DMS153 (cell line): Measurements from ENCODE around the gene TMEM259.
A peak's percentile ranks its signal among the peaks of the same experiment; 100 is the strongest.

Source experiments
- DNase-seq: peaks from one replicate; lab custom pipeline; 2025; lab: John Stamatoyannopoulos, UW

The TMEM259 gene

DNA sequence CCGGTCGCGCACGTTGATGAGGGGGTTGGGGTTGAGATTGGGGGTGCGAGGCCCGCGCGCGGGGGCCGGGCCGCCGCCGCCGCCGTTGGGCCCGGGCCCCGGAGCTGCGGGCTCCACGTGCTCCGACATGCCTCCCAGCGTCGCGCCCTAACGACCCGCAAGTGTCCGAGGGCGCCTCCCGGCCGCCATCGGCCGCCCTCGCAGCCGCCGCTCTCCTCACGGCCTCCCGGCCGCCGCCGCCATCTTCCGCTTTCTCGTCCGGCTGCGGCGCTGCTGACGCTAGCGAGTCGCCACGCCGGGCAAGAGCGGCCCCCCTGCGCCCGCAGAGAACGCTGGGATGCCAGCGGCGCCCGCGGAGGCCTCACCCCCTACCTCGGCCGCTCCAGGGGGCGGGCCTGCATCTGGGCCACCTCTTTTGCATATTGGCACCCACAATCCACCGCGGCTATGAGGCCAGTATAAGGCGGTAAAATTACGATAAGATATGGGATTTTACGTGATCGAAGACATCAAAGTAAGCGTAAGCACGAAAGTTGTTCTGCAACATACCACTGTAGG is at the start of gene TMEM259:
Gene TMEM259, minus strand, starts transcription at position 256 of the 558 bp plus-strand sequence. Its CDS starts 127 bp downstream, at position 129.
- DNase-seq, result peak; percentile 77

DNA sequence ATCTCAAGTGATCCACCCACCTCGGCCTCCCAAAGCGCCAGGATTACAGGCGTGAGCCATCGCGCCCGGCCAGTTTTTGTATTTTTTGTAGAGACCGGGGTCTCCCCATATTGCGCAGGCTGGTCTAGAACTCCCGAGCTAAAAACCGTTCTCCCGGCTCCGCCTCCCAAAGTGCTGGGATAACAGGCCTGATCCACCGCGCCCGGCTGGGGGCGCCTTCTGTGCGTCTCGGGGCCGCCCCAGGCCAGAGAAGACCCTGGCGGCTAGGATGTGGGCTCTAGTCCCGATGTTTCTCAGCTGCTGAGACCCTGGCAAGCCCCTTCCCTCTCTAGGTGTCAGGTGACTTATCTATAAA is 49.6 kb upstream of the TMEM259 start:
- DNase-seq, result no peak

DNA sequence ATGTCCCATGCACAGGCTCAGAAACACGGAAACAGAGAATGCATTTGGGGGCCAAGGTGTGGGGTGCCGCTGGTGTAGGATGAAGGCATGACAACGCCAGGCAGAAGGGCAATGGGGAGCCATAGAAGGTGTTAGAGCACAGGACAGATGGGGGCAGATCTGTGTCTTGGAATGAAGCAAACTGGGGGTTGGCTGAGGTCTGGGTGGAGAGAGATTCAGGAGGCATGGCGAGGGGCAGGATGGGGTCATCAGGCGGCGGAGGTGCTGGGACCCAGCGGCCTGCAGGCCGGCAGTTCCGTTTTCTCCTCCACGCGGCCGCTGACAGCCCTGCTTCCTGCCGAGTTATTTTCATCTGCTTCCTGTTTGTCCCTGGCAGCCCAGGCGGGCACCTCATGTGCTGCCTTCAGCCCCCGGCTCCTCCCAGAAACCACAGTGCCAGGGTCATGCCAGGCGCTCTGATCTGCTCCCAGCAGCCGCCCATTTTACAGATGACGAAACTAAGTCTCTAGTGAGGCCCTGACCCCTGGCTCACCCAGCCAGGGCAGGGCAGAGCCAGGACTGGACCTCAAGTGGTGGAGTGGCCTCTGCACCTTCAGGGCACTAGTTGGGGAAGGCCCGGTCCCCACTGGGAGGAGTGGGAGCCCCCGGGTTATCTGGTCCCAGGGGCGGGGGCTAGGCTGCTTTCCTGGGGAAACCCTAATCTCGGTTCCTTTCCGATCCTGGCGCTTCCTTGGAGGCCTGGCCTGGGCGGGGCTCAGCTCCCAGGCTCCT is 48.3 kb upstream of the TMEM259 start:
- DNase-seq, result no peak

DNA sequence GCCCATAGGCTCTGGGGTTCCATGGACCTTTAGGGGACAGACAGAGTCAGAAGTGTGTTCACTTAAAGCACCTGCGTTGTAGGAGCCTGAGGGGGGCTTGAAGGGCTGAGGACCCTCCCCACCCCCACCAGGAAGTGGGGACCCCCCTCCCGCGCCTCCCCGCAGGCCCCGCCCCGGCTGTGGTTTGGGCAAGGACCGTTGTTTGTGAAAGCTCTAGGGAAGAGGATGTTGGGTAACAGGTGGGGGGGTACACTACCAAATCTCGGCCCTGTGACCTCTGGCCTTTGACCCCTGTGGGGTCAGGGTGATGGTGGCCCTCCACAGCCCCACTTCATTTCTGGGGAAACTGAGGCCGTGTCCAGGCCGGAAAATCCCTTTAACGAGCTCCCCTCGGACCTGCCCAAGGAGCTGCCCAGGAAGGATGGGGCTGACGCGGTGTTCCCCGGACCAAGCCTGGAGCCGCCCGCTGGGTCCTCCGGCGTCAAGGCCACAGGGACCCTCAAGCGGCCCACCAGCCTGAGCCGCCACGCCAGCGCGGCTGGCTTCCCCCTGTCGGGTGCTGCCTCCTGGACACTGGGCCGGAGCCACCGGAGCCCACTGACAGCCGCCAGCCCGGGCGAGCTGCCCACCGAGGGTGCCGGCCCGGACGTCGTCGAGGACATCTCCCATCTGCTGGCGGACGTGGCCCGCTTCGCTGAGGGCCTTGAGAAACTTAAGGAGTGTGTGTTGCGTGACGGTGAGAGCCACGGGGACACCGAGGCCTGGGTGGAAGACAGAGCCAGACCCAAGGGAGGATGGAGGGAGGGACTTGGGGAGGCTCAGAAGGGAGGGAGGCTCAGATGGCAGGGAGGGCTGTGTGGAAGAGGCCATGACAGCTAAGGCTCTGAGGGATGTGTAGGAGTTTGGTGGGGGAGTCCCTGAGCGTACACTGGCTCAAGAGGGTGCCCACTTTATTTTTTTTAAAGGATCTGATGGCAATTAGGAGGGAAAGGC is 47.4 kb upstream of the TMEM259 start:
- no peak for DNase-seq

DNA sequence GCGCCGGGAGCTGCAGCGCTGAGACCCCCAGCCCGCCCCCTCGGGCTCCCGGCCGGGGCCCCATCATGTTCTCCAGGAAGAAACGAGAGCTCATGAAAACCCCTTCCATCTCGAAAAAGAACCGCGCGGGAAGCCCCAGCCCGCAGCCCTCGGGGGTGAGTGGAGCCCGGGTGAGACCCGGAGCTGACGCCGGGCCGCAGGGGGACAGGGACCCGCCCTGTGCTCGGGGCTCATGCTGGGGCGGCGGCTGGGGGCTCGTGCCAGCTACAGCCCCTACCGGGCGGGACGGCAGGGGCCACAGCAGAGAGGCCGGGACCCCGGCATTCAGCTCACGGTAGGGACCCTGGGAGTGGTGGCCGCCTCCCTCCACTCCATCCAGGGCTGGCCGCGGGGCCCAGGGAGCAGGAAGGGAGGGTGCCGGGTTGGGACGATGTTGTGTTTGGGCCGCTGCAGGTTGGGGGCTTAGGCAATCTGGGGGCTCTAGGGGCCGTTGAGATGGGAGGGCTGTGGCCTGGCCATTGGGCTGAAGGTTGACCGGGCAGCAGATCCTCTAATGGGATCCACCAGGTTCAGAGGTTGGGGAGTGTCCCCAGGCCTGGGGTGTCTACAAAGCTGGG is 46.5 kb upstream of the TMEM259 start:
- no peak for DNase-seq

DNA sequence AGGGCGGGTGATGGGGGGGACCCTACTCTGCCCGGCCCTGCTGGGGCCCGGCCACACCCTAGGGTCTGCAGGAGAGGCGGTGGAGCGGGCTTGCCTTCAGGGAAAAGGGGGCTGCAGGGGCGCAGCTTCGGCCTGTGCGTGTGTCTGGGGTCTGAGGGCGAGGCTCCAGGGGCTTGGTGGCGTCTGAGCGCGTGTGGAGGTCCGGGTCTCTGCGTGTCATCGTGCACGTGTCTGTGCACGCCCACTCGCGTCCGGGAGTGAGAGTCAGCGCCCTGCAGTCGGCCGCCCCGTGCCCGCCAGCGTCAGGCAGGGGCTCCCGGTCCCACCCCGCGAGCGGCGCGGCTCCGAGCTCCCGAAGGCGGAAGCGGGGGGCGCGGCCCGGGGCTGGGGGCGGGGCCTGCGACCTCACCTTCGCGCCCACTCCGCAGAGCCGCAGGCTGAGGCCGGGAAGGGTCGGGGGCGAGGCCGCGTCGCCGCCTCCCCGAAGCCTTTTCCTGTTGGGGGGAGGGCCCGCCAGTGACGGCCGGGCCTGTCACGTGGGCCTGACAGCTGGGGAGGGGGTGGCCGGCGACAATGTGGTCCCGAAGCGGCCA is 45.9 kb upstream of the TMEM259 start, which contains the start of gene ARHGAP45:
Gene ARHGAP45, plus strand, starts transcription at position 420 of the 593 bp plus-strand sequence. CDS start 239 bp downstream, outside the sequence.
- DNase-seq, result no peak

DNA sequence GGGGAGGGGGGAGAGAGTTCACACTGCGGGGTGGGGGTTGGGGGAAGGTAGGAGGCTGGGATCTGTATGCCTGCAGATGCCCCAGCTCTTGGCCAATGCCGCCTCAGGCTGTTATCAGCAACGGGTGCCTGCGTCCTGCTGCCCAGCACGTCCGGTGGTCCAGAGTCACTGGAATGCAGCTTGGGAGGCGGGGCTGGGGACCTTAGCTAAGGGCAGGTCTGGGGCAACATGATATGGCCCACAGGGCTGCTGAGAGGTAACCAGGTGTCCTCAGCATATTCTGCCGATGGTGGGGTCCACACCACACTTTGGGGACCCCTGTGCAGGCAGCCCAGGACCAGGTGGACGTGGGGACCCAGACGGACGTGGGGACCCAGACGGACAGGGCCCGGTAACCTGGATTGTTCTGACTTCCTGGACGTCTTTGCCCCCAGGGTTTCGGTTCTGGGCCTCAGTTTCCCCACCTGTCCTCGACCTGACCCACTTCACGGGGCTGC is 45.4 kb upstream of the TMEM259 start:
- DNase-seq, result no peak

DNA sequence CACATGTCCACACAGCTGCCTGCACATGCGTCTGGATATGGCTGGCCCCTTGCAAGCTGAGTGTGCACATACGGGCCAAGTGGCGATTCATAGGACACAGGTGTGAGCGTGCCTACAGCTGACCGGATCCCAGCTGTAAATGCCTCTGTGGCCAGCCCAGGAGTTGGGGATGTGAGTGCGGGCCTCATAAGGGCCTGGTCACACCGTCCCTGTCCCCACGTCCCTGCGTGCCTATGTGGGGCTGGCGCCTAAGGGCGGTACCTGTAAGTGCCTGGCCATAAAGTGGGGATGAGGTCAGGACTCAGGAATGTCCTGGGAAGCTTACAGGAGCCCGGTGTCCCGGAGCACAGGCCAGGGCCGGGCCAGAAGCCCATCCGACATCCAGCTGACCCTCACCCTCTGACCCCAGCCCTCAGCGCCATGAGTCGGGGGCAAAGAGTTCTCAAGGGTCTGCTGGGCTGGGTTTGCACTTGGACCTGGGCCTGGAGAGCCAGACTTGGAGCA is 44.7 kb upstream of the TMEM259 start:
- DNase-seq, result no peak

DNA sequence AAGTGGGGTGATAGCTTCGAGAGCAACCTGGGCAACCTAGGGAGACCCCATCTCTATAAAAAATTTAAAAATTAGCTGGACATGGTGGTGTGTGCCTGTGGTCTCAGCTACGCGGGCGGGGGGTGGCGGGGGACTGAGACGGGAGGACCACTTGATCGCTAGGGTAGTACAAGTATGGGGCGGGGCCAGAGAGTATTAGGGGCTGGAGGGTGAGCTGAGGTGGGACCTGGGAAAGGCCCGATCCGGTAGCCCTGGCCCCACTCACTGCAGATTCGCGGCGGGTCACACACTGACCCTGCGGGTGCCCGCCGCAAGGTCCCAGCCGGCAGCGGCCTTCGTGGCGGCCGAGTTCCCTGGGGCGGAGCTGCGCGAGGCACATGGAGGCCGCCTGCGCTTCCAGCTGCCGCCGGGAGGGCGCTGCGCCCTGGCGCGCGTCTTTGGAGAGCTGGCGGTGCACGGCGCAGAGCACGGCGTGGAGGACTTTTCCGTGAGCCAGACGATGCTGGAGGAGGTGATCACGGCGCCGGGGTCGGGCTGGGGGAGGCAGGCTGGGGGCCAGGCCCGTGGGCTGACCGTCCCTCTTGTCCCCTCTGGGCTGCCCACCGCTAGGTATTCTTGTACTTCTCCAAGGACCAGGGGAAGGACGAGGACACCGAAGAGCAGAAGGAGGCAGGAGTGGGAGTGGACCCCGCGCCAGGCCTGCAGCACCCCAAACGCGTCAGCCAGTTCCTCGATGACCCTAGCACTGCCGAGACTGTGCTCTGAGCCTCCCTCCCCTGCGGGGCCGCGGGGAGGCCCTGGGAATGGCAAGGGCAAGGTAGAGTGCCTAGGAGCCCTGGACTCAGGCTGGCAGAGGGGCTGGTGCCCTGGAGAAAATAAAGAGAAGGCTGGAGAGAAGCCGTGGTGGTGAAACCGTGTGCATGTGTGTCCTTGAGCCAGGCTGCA is 44.0 kb upstream of the TMEM259 start:
- no peak for DNase-seq

DNA sequence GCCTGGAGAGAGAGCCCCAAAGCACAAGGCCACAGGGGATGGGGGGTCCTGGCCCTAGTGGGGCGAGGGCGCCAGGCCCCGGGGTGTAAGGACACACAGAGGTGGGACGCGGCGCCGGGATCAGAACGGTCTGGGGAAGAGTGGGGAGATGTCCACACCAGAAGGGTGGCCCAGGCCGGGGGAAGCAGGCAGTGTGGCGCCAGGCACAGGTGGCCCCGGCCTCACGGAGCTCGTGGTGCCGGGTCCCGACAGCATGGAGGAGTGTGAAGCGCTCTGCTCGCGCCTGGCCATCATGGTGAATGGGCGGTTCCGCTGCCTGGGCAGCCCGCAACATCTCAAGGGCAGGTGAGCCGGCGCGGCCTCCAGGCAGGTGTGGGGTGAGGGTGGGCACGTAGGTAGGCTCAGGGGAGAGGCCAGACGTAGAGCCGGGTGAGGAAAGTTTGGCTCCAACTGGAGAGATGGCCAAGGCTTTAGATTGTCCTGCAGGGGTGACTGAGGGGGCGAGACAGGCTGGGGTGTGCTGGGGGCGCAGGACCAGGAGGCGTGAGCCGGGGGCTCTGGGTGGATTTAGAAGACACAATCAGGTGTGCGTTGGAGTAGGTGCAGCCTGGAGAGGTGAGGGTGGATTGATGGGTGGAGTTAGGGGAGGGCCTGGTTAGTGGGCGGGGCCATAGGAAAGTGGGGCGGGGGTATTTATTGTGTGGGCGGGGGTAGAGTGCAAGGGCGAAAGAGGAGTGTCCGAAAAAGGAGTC is 43.2 kb upstream of the TMEM259 start:
- DNase-seq, result no peak

DNA sequence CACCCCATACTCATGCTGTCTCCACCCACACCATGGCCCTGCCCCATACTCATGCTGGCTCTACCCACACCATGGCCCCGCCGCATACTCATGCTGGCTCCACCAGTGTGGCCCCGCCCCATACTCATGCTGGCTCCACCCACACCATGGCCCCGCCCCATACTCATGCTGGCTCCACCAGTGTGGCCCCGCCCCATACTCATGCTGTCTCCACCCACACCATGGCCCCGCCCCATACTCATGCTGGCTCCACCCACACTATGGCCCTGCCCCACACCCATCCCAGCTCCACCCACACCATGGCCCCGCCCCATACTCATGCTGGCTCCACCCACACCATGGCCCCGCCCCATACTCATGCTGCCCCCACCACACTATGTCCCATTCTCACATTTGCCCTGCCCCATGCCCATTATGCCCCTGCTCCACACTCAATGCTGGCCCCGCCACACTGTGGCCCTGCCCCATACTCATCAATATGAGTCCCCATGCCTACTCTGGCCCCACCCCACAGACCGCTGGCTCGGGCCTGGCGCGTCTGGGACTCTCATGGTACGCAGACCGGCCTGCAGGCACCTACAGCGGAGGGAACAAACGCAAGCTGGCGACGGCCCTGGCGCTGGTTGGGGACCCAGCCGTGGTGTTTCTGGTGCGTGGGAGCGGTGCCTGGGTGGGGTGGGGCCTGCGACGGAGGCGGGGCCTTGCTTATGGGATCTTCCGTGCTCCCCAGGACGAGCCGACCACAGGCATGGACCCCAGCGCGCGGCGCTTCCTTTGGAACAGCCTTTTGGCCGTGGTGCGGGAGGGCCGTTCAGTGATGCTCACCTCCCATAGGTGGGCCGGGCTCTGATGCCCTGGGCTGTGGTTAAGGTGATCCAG is 42.3 kb upstream of the TMEM259 start:
- peak; percentile 21 for DNase-seq

DNA sequence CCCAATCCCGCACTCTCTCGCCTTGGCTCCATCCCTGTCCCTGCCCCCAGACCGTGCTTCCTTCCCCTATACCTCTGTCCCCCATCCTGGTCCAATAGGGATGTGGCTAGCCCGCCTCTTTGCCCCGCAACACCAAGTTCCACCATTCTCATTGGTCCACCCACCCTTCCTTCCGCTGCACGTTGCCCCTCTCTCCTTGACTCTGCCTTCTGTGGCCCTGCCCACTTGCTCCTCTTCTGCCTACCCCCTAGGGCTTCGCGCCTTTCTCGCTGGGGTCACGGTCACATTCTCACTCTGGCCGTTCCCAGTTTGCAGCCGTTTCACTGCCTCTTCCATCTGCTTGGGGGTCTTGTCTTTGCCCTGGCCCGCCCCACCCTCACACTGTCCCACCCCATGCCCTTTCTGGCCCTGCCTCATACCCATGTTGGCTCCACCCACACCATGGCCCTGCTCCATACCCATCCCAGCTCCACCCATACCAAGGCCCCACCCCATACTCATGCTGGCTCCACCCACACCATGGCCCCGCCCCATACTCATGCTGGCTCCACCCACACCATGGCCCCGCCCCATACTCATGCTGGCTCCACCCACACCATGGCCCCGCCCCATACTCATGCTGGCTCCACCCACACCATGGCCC is 41.6 kb upstream of the TMEM259 start:
- no peak for DNase-seq

DNA sequence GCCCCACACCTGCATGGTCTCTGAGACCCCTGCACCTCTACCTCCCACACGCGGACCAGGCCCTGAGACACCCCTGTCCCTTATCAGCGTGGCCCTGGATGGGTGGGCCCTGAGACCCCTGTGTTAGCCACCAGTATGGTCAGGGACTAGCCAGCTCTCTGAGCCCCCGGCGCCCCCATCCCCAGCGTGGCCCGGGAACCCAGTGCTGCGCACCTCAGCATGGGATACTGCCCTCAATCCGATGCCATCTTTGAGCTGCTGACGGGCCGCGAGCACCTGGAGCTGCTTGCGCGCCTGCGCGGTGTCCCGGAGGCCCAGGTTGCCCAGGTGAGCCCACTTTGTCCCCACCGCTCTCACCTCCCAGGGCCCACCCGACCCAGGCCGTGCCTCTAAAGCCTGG is 41.1 kb upstream of the TMEM259 start:
- DNase-seq, result no peak

DNA sequence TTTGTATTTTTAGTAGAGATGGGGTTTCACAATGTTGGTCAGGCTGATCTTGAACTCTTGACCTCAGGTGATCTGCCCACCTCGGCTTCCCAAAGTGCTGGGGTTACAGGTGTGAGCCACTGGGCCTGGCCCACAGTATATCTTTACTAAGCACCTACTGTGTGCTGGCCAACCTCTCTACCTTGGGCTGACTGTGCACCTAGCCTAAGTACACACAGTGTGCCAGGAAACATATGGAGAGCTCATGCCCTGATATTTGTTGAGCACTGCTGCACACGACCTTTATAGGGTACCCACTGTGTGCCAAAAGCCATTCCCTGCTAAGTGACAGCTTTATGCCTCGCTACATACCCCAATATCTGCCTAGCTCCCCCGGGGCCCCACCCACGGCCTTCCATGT is 39.8 kb upstream of the TMEM259 start:
- DNase-seq, result no peak

DNA sequence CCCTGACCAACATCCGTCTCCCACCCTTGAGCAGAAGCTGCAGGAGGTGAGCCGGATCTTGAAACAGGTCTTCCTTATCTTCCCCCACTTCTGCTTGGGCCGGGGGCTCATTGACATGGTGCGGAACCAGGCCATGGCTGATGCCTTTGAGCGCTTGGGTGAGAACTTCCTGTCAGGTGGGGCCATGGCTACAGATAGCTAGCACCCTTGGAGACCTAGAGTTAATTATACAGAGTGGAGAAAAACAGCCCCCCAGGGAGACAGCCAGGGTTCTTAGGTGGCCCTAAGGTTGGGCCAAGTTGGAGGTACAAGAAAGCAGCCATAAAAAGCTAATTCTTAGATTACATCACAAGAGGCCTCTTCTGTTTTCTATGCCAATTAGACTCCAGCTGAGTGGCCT is 37.2 kb upstream of the TMEM259 start:
- DNase-seq, result no peak

DNA sequence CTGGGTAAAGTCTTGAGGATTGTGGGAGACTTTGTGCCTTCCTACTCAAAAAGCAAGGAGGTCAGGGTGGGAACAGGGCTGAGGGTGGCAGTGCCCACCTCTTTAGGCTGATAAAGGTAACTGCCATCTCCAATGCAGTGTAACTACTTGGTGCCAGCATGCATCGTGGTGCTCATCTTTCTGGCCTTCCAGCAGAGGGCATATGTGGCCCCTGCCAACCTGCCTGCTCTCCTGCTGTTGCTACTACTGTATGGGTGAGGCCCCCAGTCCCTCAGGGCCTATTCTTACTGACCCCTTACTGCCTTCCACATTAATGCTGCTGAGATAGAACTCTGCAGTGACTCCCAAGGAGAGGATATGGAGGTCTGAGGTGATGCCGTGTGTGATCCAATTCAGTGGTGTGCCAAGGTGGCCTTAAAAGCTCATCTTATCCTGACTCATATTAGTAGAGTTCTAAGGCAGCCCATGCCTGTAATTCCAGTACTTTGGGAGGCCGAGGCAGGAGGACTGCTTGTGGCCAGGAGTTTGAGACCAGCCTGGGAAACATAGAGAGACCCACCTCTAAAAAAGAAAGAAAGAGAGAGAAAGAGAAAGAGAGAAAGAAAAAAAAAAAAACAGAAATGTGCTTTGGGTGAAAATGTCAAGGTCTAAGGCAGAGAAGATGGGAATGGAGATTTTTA is 36.4 kb upstream of the TMEM259 start:
- no peak for DNase-seq

DNA sequence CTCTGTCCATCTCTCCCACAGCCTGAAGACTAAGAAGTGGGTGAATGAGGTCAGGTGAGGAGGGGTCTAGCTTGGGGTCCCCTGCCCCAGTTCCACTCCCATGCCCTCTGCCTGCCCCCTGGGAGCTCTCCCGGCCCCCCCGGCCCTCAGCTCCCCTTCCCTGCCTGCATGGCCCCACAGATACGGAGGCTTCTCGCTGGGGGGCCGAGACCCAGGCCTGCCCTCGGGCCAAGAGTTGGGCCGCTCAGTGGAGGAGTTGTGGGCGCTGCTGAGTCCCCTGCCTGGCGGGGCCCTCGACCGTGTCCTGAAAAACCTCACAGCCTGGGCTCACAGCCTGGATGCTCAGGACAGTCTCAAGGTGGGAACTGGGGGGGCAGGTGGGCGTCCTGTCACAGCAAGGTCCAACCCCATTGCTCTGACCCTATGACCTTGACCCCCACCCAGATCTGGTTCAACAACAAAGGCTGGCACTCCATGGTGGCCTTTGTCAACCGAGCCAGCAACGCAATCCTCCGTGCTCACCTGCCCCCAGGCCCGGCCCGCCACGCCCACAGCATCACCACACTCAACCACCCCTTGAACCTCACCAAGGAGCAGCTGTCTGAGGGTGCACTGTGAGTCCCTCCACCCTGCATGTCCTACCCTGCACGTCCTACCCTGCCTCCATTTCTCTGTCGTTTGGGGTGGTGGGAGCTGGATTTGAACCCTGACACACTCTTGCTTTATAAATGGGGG is 35.1 kb upstream of the TMEM259 start:
- no peak for DNase-seq
